Stimulated activated naive CD8-positive, alpha-beta T cell treated with anti-CD3 and anti-CD28 coated beads, Interleukin-15, Interleukin-2, amounts not matched to agents 100 ng/mL and 50 ng/mL, for 24 hours (primary cell): Measurements from ENCODE around the gene KIAA2012.

Source experiments
- H3K27ac Mint-ChIP-seq: one replicate; pipeline ENCODE4 v1.8.0; 2021; ENCODE audit warnings: mild to moderate bottlenecking, mixed read lengths
- H3K27me3 Mint-ChIP-seq: one replicate; pipeline ENCODE4 v1.8.0; 2021; ENCODE audit warnings: mixed read lengths
- H3K36me3 Mint-ChIP-seq: one replicate; pipeline ENCODE4 v1.8.0; 2021; ENCODE audit warnings: low read depth, mixed read lengths
- H3K4me1 Mint-ChIP-seq: one replicate; pipeline ENCODE4 v1.8.0; 2021; ENCODE audit warnings: low read depth, mixed read lengths
- H3K4me3 Mint-ChIP-seq: one replicate; pipeline ENCODE4 v1.8.0; 2021; ENCODE audit warnings: mild to moderate bottlenecking, mixed read lengths
- H3K9me3 Mint-ChIP-seq: one replicate; pipeline ENCODE4 v1.8.0; 2021; ENCODE audit warnings: mixed read lengths

KIAA2012 gene

GRCh38 chr2:202056611-202057010, 16.4 kb upstream of the KIAA2012 start:
- Mint-ChIP-seq H3K4me3 (no peak overlapping the region), H3K36me3 (no peaks in the 10 kb centered on the region), H3K27ac (no peak overlapping the region), H3K27me3 (peaks cover 43% of the 10 kb centered on the region), H3K4me1 (no peaks in the 10 kb centered on the region), H3K9me3 (no peaks in the 10 kb centered on the region)

DNA sequence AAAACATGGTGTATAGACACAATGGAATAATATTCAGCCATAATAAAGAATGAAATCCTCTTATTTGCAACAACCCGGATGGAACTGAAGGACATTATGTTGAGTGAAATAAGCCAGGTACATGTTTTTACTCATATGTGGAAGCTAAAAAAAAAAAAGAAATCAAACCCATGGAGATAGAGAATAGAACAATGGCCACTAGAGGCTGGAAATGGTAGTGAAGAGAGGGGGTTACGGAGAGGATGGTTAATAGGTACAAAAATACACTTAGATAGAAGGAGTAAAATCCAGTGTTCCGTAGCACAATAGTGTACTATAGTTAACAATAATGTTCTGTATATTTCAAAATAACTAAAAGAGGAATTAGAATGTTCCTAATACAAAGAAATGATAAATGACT, 12.8 kb upstream of the KIAA2012 start:
- Mint-ChIP-seq H3K4me1 (no peaks in the 10 kb centered on the region), H3K27ac (no peak overlapping the region), H3K4me3 (no peak overlapping the region), H3K27me3 (peaks cover 28% of the 10 kb centered on the region), H3K36me3 (no peaks in the 10 kb centered on the region), H3K9me3 (no peaks in the 10 kb centered on the region)

DNA sequence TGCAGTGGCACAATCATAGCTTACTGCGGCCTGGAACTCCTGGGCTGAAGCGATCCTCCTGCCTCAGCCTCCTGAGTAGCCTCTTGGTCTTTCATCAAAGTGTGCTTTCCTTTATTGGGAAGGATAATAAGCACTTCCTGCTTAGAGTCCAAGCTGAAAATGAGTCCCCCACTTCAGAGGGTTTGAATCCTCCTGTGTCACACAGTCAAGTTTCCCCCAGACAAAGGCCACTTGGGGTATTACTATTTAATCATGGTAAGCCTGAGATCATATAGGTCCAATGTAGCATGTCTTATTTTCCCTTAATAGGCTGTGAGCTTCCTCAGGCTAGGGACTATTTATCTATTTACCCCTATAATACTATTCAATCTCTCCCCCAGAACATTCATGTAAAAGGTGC, 11.4 kb upstream of the KIAA2012 start:
- Mint-ChIP-seq H3K9me3 (no peaks in the 10 kb centered on the region), H3K36me3 (no peaks in the 10 kb centered on the region), H3K27me3 (peaks cover 25% of the 10 kb centered on the region), H3K4me1 (no peaks in the 10 kb centered on the region), H3K27ac (no peak overlapping the region), H3K4me3 (no peak overlapping the region)

DNA sequence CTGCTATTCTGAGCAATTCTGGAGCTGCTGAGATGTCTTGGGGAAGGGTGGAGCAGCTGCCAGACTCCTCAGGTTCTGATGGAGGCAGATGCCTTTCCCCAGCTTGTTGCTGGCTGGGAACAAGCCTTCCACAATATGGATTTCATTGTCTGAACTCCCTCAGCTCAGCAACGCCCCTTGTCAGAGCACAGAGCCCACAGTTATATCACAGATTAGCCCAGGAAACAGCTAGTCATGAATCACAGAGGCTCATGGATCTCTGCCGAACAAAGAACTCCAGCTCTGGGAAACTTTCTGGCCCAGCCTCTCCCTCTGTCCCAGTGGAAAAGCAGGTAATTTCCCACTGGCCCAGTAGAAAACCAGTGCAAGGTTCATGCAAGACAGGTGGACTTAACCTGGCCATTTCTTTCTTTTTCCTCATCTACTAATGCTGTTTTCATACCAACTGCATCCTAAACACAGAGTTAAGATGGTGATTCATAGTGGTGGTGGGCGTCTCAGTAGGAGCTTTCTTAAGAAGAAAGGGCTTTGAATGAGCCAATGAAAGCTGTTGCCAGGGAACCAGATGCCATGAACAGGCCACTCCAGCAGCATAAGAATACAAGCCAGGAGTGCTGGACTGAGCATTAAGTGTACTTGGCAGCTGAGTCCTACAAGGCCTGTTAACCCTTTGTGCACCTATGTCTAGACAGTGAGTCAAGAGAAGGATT, 8.7 kb upstream of the KIAA2012 start:
- no peaks in the 10 kb centered on the region for H3K9me3 Mint-ChIP-seq
- no peaks in the 10 kb centered on the region for H3K4me1 Mint-ChIP-seq
- no peaks in the 10 kb centered on the region for H3K36me3 Mint-ChIP-seq
- H3K27me3 Mint-ChIP-seq = peaks cover 14% of the 10 kb centered on the region
- no peak overlapping the region for H3K27ac Mint-ChIP-seq
- H3K4me3 Mint-ChIP-seq = no peak overlapping the region

- Mint-ChIP-seq H3K9me3 (no peaks in the 10 kb centered on the region), H3K27me3 (peaks cover 9% of the 10 kb centered on the region), H3K4me3 (no peak overlapping the region), H3K27ac (no peak overlapping the region), H3K36me3 (no peaks in the 10 kb centered on the region), H3K4me1 (no peaks in the 10 kb centered on the region)
Observed at GRCh38 chr2:202064881-202065230, 8.2 kb upstream of the KIAA2012 start.

GRCh38 chr2:202065876-202066275, 7.2 kb upstream of the KIAA2012 start:
- Mint-ChIP-seq H3K9me3 (no peaks in the 10 kb centered on the region), H3K27ac (no peak overlapping the region), H3K4me1 (no peaks in the 10 kb centered on the region), H3K27me3 (peaks cover 4% of the 10 kb centered on the region), H3K4me3 (no peak overlapping the region), H3K36me3 (no peaks in the 10 kb centered on the region)

DNA sequence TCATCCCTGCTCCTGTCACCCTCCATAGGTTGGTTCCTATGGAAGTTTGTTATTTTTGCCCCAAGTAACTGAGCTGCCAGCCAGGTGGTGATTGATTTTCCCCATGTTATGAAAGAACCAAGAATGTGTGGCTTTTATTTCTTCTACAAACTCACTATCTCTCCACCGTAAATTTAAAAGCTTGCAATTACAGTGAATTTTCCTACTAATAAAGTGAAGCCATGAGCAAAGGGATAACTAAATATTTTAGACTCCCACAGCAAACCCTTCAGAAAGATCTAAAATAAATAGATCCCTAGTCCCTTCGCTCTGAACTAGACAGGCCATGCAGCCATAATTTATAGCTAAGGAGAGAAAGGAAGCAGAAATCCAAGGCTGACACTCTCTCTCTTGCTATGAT, 6.2 kb upstream of the KIAA2012 start:
- Mint-ChIP-seq H3K9me3 (no peaks in the 10 kb centered on the region), H3K36me3 (no peaks in the 10 kb centered on the region), H3K27ac (no peak overlapping the region), H3K4me1 (no peaks in the 10 kb centered on the region), H3K4me3 (no peak overlapping the region), H3K27me3 (peaks cover 4% of the 10 kb centered on the region)

DNA sequence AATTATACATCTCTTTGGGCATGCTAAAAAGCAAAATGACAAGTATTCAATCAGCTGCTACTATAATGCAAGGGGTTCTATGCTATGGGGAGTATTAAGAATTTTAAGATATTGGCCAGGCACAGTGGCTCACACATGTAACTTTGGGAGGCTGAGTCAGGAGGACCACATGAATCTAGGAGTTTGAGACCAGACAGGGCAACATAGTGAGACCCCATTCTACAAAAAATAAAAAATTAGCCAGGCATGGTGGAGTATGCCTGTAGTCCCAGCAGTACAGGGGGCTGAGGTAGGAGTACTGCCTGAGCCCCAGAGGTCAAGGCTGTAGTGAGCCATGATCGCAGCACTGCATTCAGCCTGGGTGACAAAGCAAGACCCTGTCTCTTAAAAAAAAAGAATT, 5.5 kb upstream of the KIAA2012 start:
- Mint-ChIP-seq H3K27me3 (peaks cover 4% of the 10 kb centered on the region), H3K36me3 (no peaks in the 10 kb centered on the region), H3K4me1 (no peaks in the 10 kb centered on the region), H3K4me3 (no peak overlapping the region), H3K9me3 (no peaks in the 10 kb centered on the region), H3K27ac (no peak overlapping the region)

DNA sequence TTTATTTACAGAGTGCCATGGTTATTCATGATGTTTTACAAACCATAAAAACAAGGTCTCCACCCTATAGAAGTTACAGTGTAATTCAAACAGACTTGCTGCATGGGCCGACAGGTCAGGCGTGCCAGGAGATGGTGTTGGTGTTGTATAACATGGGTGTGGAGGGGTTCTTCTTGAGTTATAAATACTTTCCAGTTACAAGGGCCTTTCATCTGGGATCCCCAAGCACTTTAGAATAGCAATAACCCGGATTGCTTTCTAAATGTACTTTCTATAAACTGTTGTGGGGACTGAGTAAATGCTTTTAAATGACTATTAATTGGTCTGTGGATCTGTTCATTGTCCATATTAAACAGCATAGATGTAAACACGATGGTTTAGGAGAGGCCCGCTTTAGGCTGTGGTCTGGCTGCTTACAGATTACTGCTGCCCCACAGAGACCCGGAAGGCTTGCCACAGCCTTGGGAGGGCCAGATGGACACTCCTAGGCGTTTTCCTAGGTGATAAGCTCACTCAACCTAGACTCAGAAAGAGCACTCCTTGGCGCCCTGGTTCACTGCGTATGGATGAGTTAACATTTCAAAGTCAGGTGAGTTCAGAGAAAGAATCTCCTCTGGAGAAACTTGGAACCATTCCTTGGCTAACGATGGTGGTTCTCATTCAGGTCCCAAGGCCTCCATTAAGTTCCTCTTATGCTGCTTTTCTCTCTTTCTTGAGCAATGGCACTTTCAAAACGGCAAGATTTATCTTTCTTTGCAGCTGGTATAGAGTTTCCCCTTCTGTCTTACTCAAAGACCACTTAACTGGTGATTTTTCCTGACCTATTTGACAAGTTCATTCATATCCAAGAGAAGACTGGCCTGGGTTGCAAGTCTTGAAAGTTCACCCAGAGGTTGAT, 3.6 kb upstream of the KIAA2012 start:
- no peaks in the 10 kb centered on the region for H3K4me1 Mint-ChIP-seq
- H3K27ac Mint-ChIP-seq = no peak overlapping the region
- H3K4me3 Mint-ChIP-seq = no peak overlapping the region
- H3K36me3 Mint-ChIP-seq = no peaks in the 10 kb centered on the region
- peaks cover 10% of the 10 kb centered on the region for H3K27me3 Mint-ChIP-seq
- H3K9me3 Mint-ChIP-seq = no peaks in the 10 kb centered on the region

DNA sequence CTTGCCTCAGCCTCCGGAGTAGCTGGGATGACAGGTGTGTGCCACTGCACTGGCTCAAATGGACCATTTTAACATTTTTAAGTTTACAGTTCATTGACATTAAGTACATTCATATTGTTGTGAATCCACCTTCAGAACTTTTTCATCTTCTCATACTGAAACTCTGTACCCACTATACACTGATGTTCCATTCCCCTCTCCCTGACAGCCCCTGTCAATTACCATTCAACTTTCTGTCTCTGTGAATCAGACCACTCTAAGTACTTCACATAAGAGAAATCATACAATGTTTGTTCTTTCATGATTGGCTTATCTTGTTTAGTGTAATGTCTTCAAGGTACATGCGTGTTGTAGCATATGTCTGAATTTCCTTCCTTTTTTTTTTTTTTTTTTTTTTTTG, 1.9 kb upstream of the KIAA2012 start:
- no peaks in the 10 kb centered on the region for H3K36me3 Mint-ChIP-seq
- H3K4me1 Mint-ChIP-seq = no peaks in the 10 kb centered on the region
- no peak overlapping the region for H3K27ac Mint-ChIP-seq
- H3K9me3 Mint-ChIP-seq = no peaks in the 10 kb centered on the region
- H3K27me3 Mint-ChIP-seq = peaks cover 10% of the 10 kb centered on the region
- H3K4me3 Mint-ChIP-seq = no peak overlapping the region

DNA sequence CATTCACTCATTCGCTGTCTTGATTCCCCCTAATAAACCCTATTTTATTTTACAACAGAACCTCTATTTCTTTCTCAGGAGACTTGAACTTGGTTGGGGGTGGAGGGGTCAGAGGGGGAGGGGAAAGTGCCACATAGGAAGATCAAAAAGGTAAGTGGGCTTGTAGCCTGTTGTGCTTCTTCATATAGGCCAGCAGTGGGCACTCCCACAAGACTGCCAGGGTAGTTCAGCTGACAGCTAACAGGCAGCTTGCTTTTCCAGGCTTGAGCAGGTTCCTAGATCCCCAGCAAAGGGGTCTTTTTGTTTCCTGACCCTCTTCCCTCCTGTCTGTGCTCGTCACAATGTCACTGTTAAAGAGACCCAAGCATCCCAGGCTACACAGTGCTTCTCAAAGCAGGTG, 829 bp upstream of the KIAA2012 start:
- Mint-ChIP-seq H3K27ac (no peak overlapping the region), H3K4me3 (no peak overlapping the region), H3K4me1 (no peaks in the 10 kb centered on the region), H3K9me3 (no peaks in the 10 kb centered on the region), H3K27me3 (peaks cover 6% of the 10 kb centered on the region), H3K36me3 (no peaks in the 10 kb centered on the region)

GRCh38 chr2:202074324-202074723, 1.3 kb downstream of the KIAA2012 start:
- Mint-ChIP-seq H3K4me1 (no peaks in the 10 kb centered on the region), H3K27me3 (peaks cover 6% of the 10 kb centered on the region), H3K27ac (no peak overlapping the region)

GRCh38 chr2:202079310-202079709, 6.3 kb downstream of the KIAA2012 start:
- Mint-ChIP-seq H3K27me3 (no peaks in the 10 kb centered on the region), H3K4me3 (no peak overlapping the region), H3K36me3 (no peaks in the 10 kb centered on the region), H3K9me3 (no peaks in the 10 kb centered on the region), H3K27ac (no peak overlapping the region), H3K4me1 (no peaks in the 10 kb centered on the region)

More at GRCh38 chr2:202074324-202074723, 1.3 kb downstream of the KIAA2012 start:
- Mint-ChIP-seq H3K36me3 (no peaks in the 10 kb centered on the region), H3K4me3 (no peak overlapping the region), H3K9me3 (no peaks in the 10 kb centered on the region)

GRCh38 chr2:202084265-202084664, 11.2 kb downstream of the KIAA2012 start:
- H3K27me3 Mint-ChIP-seq = no peaks in the 10 kb centered on the region
- no peaks in the 10 kb centered on the region for H3K4me1 Mint-ChIP-seq
- H3K27ac Mint-ChIP-seq = no peak overlapping the region
- H3K36me3 Mint-ChIP-seq = no peaks in the 10 kb centered on the region
- H3K4me3 Mint-ChIP-seq = no peak overlapping the region
- H3K9me3 Mint-ChIP-seq = no peaks in the 10 kb centered on the region

DNA sequence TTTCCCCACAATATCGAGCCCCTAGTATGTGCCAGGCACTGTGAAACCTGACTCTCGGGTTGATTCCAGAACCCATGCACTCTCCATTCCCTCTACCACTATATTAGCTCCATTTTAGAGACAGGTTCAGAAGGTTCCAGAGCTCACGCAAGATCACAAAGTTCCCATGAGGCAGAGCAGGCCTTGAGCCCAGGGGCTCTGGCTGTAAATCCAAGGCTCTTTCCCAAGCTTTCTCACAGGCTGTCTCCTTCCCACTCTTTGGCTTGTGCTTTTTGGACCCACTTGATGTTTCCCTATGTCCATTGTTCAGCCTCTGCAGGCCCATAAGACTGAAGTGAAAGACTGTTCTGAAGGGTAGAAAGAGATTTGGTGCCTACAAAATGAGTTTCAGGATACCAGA, 15.7 kb downstream of the KIAA2012 start:
- H3K4me3 Mint-ChIP-seq = no peak overlapping the region
- no peaks in the 10 kb centered on the region for H3K36me3 Mint-ChIP-seq
- H3K4me1 Mint-ChIP-seq = no peaks in the 10 kb centered on the region
- no peaks in the 10 kb centered on the region for H3K9me3 Mint-ChIP-seq
- no peak overlapping the region for H3K27ac Mint-ChIP-seq
- peaks cover 3% of the 10 kb centered on the region for H3K27me3 Mint-ChIP-seq
